GM12865 (cell line): ENCODE data around the gene VSIG2.
A peak's percentile ranks its signal among the peaks of the same experiment; 100 is the strongest.
"Not testable (repeated sequence)": the region's sequence is repeated elsewhere in the genome, so short reads cannot be mapped to it uniquely, and the experiment has no call there.

Source experiments
- DNase-seq: peaks from one replicate; pipeline ENCODE4 v3.0.0; 2010; ENCODE audit warnings: low read depth
- H3K4me3 ChIP-seq: 2 replicates; pipeline ENCODE4 v1.5.1; 2011; ENCODE audit warnings: mild to moderate bottlenecking, low read depth, low read length, control low read depth
- TF ChIP-seq, protein P1 (sequence below): IDR thresholded peaks from 2 replicates; pipeline ENCODE4 v1.5.1; 2011; ENCODE audit warnings: low read length, control low read depth, low read depth, inconsistent platforms; ENCODE audit not compliant: insufficient read depth; ENCODE audit errors: missing control alignments

VSIG2 gene

DNA sequence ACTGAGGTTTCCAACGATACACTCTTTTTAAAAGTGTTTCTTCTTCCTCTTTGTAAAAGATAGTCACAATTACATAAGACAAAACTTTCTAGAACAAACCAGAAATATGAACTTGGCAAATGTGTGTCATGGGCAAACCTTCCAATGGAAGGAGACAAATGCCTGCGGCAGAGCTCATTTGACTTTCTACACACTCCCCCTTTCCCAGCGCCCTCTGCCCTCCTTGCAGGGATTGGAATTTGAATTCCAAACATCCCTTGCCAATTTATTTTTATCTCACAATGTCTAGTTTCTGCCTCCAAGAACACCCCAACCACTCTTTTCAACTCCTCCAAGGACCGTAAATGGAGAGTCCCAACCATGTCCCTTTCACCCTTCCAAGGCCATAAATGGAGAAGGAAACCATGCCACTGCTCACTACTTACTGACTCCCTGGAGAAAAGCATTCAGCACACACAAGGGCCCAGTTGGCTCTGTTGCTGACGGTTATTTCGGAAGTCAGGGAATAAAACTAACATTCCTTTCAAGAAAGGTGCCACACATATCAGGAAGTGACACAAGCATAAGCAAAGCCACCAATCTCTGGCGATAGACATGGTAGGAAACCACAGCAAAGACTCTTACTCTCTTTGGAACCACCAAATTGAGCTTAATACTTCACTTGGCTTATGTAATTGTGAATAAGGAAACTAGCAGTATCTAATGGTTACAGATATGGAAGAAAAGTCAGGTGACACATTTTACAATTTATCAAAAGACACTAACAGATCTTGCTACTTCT is 25.0 kb upstream of the VSIG2 start:
- TF ChIP-seq, protein P1, sequence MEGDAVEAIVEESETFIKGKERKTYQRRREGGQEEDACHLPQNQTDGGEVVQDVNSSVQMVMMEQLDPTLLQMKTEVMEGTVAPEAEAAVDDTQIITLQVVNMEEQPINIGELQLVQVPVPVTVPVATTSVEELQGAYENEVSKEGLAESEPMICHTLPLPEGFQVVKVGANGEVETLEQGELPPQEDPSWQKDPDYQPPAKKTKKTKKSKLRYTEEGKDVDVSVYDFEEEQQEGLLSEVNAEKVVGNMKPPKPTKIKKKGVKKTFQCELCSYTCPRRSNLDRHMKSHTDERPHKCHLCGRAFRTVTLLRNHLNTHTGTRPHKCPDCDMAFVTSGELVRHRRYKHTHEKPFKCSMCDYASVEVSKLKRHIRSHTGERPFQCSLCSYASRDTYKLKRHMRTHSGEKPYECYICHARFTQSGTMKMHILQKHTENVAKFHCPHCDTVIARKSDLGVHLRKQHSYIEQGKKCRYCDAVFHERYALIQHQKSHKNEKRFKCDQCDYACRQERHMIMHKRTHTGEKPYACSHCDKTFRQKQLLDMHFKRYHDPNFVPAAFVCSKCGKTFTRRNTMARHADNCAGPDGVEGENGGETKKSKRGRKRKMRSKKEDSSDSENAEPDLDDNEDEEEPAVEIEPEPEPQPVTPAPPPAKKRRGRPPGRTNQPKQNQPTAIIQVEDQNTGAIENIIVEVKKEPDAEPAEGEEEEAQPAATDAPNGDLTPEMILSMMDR: no peak
- no peak overlapping the region for H3K4me3 ChIP-seq
- no peak for DNase-seq

DNA sequence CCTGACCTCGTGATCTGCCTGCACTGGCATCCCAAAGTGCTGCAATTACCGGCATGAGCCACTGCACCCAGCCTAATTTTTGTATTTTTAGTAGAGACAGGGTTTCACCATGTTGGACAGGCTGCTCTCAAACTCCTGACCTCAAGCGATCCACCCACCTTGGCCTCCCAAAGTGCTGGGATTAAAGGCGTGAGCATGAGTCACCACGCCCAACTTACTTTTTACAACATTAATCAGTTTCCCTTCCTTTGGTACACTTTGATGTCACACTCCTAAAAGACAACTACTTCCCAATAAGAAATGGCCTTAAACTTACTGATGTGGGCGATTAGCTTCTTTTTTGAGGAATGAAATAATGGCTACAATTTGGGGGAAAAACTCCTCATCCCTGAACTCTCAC is 18.9 kb upstream of the VSIG2 start:
- not testable (repeated sequence) for H3K4me3 ChIP-seq, DNase-seq

DNA sequence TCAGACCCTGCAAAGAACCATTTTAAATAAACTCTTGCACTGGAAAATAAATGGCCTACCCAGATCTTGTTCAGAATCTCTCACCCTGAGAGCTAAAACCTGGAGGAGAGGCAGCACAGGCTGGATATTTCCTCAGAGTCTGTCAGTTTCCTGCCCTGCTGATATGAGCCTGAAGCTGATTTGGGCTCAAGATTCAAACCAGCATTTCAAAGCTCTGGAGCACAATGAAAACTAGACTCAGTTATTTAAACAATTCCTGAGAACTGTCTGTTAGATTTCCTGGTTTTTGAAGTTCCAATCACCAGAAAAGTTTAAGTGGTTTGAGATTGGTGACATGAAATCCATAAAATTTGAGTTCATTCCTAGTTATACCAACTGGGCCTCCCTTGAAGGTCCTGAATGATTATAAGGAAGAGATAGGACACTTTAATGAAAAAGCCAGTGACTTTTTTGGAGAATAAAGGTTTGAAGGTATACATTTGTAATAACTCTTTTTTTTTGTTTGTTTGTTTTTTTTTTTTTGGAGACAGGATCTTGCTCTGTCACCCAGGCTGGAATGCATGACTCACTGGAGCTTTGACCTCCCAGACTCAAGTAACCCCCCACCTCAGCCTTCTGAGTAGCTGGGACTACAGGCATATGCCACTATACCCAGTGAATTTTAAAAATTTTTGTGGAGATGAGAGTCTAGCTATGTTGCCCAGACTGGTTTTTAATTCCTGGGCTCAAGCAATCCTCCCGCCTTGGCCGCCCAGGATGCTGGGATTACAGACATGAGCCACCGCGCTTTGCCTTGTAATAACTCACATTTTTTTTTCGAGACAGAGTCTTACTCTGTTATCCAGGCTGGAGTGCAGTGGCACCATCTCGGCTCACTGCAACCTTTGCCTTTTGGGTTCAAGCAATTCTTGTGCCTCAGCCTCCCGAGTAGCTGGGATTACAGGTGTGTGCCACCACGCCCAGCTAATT is 18.0 kb upstream of the VSIG2 start:
- TF ChIP-seq, protein P1: no peak
- H3K4me3 ChIP-seq: no peak overlapping the region
- no peak for DNase-seq

DNA sequence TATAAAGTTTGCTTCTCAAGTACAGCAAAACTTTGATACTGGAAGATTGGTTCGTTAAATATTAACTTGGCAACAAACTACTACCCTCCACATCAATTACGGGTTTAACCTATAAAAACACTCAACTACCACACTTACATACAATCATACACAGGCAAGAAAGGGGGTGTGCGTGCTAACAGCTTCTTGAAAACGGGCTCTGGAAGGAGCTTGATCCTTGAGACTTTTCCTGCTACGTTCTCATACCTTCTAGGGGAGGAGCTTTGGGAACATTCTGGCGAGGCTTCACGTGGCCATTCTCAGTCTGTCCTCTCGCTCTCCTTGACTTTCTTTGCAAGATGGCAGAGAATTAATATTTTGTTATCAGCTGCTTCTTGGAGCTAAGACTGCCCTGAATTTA is 16.9 kb upstream of the VSIG2 start:
- H3K4me3 ChIP-seq: no peak overlapping the region
- no peak for DNase-seq
- TF ChIP-seq, protein P1: no peak

DNA sequence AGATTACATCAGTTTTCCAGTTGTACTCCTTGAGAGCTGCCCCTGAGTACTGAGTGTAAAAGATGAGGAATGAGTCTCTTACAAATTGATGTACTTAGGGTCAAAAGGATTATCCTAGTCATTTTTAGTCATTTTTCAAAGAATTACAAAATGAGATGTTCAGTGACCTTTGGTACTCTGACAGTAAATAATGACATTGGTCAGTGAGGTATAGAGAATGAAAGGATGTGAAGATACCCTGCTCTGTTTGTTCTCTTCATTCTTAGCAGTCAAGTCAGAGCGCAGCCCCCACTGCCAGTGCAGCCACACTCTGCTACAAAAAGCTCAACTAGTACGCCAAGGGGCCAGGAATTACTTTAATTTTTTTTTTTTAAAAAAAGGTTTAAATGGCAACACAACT is 14.1 kb upstream of the VSIG2 start:
- H3K4me3 ChIP-seq: no peak overlapping the region
- no peak for DNase-seq
- TF ChIP-seq, protein P1: no peak

DNA sequence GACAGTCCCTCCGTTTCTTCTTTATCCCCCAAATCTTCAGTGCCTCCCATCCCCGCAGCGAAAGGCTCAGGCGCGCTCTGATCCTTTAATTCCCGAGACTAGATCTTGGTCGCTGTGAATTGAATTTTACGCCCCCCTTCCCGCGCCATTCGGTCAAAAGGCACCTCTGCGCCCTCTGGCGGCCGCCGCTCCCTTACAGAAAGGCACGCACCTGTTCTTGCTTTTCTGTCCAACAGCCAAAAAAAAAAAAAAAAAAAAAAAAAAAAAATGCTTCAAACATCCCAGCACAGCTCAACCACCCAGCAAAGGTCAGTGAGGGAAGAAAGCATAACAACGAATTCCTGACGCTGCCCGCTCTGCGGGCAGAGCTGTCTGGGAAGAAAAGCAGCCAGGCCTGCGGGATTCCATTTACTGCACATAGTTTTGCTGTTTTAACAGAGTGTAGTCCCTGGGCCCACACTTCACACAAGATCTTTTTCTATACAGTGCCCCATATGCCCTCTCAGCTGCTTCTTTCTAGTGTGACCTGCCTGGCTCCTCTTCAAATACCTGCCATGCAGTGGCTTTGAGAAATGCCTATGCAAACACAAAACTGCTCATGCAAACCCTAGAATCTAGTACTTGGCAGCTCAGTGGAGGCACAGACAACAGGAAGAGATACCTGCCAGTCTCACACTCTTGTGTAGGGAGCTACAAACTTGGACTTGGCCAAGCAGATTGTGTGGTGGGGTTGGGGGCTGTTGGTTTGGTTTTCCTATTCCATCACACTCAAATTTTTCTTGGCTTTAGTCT is 11.3 kb upstream of the VSIG2 start:
- H3K4me3 ChIP-seq: peak overlapping the region; percentile 74
- TF ChIP-seq, protein P1: peak; percentile 82
- peak; percentile 84 for DNase-seq

DNA sequence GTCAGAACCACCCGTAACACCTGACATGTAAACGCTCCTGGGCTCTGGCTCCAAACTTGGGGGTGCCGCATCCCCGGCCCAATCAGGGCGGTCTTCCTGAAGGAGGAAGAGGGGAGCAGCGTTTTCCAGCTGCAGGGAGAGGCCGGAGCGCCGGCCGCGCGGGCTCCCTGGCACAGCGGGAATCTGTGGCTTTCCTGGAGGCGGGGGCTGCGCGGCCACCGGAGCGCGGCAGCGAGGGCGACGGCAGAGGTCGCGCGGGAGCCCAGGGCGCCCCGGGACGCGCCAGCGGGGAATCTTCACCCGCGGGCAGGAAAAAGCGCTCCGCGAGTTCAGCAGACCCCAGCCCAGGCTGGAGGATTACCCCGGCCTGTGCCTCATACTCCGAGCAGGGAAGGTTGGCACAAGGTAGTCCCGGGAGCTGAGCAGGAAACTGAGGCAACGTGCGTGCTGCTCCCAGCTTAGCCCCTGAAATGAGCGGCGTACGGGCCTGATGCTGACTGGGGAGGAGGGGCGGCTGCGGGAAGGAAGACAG is 10.6 kb upstream of the VSIG2 start:
- no peak for DNase-seq
- H3K4me3 ChIP-seq: peak overlapping the region; percentile 74
- TF ChIP-seq, protein P1: no peak
